ENCODE results near the gene CDKN2D.

- TF ChIP-seq CTCF (IDR thresholded peaks at IDR 0.05), result no peak
- no peak for TF ChIP-seq EP300 (IDR thresholded peaks at IDR 0.05)
Observed at GRCh38 chr19:10516671-10517286, 52.0 kb downstream of the CDKN2D start.

Measured in tibial nerve (tissue), 4 donors.